ENCODE data around the gene MXI1.

The MXI1 gene

GRCh38 chr10:110233846-110234245 lies 26.4 kb downstream of the MXI1 start:
- no peak for DNase-seq (ENCODE audit: extremely low spot score)
- ChIA-PET CTCF (interaction anchor here (1.7 kb wide), 1 partner anchor 28 kb away, joined by 3 read pairs; no protein-coding TSS in a partner anchor), POLR2A (no interaction called here)
- TF ChIP-seq HDGF (IDR thresholded peaks at IDR 0.05; ENCODE audit: borderline replicate concordance) = no peak
- no peak for TF ChIP-seq SUZ12 (IDR thresholded peaks at IDR 0.05)

- CTCF ChIA-PET = no interaction called here
- TF ChIP-seq L3MBTL2 (conservative IDR thresholded peaks at IDR 0.05) (no peak), FOXK2 (IDR thresholded peaks at IDR 0.05) (no peak), LEF1 (IDR thresholded peaks at IDR 0.05; ENCODE audit: borderline replicate concordance) (no peak), FOXM1 (IDR thresholded peaks at IDR 0.05; ENCODE audit: borderline replicate concordance) (no peak), PKNOX1 (IDR thresholded peaks at IDR 0.05) (peak; percentile 57), ARNT (IDR thresholded peaks at IDR 0.05) (no peak), HDGF (IDR thresholded peaks at IDR 0.05; ENCODE audit: borderline replicate concordance) (no peak), NFRKB (IDR thresholded peaks at IDR 0.05) (no peak)
- no peak for DNase-seq (ENCODE audit: extremely low spot score)
- POLR2A ChIA-PET = no interaction called here
These were observed 30.6 kb downstream of the MXI1 start for GRCh38 chr10:110237894-110238480.

GRCh38 chr10:110239892-110240291 lies 32.5 kb downstream of the MXI1 start:
- no peak for DNase-seq (ENCODE audit: extremely low spot score)
- TF ChIP-seq ELF4 (IDR thresholded peaks at IDR 0.05) (no peak), FOXM1 (IDR thresholded peaks at IDR 0.05; ENCODE audit: borderline replicate concordance) (no peak), FOXA1 (IDR thresholded peaks at IDR 0.05) (no peak), SP1 (IDR thresholded peaks at IDR 0.05) (no peak), HDGF (IDR thresholded peaks at IDR 0.05; ENCODE audit: borderline replicate concordance) (no peak), ARNT (IDR thresholded peaks at IDR 0.05) (no peak), SUZ12 (IDR thresholded peaks at IDR 0.05) (no peak), CTBP1 (IDR thresholded peaks at IDR 0.05; ENCODE audit: borderline replicate concordance) (no peak), BHLHE40 (IDR thresholded peaks at IDR 0.05; ENCODE audit: borderline replicate concordance) (no peak), NFRKB (IDR thresholded peaks at IDR 0.05) (no peak), ZNF384 (IDR thresholded peaks at IDR 0.05) (no peak), FOXK2 (IDR thresholded peaks at IDR 0.05) (no peak), LEF1 (IDR thresholded peaks at IDR 0.05; ENCODE audit: borderline replicate concordance) (no peak), PKNOX1 (IDR thresholded peaks at IDR 0.05) (no peak), L3MBTL2 (conservative IDR thresholded peaks at IDR 0.05) (no peak), TARDBP (IDR thresholded peaks at IDR 0.05) (no peak)
- CTCF ChIA-PET = interaction anchor here (0.6 kb wide), 1 partner anchor 210 kb away, joined by 3 read pairs; no protein-coding TSS in a partner anchor
- POLR2A ChIA-PET = no interaction called here

GRCh38 chr10:110241407-110241806 lies 34.0 kb downstream of the MXI1 start:
- DNase-seq (ENCODE audit: extremely low spot score) = no peak
- ChIA-PET POLR2A (no interaction called here), CTCF (no interaction called here)
- TF ChIP-seq L3MBTL2 (conservative IDR thresholded peaks at IDR 0.05) (no peak), FOXA1 (IDR thresholded peaks at IDR 0.05) (no peak), BHLHE40 (IDR thresholded peaks at IDR 0.05; ENCODE audit: borderline replicate concordance) (no peak), FOXK2 (IDR thresholded peaks at IDR 0.05) (no peak), HDGF (IDR thresholded peaks at IDR 0.05; ENCODE audit: borderline replicate concordance) (no peak), FOXM1 (IDR thresholded peaks at IDR 0.05; ENCODE audit: borderline replicate concordance) (no peak), NFRKB (IDR thresholded peaks at IDR 0.05) (no peak), CTBP1 (IDR thresholded peaks at IDR 0.05; ENCODE audit: borderline replicate concordance) (no peak), PKNOX1 (IDR thresholded peaks at IDR 0.05) (no peak)

GRCh38 chr10:110241841-110242240 lies 34.4 kb downstream of the MXI1 start:
- TF ChIP-seq ARNT (IDR thresholded peaks at IDR 0.05) (no peak), L3MBTL2 (conservative IDR thresholded peaks at IDR 0.05) (no peak), HDGF (IDR thresholded peaks at IDR 0.05; ENCODE audit: borderline replicate concordance) (no peak), CTBP1 (IDR thresholded peaks at IDR 0.05; ENCODE audit: borderline replicate concordance) (no peak), ELF4 (IDR thresholded peaks at IDR 0.05) (no peak), NFRKB (IDR thresholded peaks at IDR 0.05) (no peak), FOXK2 (IDR thresholded peaks at IDR 0.05) (no peak), FOXM1 (IDR thresholded peaks at IDR 0.05; ENCODE audit: borderline replicate concordance) (no peak), ZNF384 (IDR thresholded peaks at IDR 0.05) (no peak), BHLHE40 (IDR thresholded peaks at IDR 0.05; ENCODE audit: borderline replicate concordance) (no peak), FOXA1 (IDR thresholded peaks at IDR 0.05) (no peak), LEF1 (IDR thresholded peaks at IDR 0.05; ENCODE audit: borderline replicate concordance) (no peak), SUZ12 (IDR thresholded peaks at IDR 0.05) (no peak), TARDBP (IDR thresholded peaks at IDR 0.05) (no peak), SP1 (IDR thresholded peaks at IDR 0.05) (no peak), PKNOX1 (IDR thresholded peaks at IDR 0.05) (no peak)
- CTCF ChIA-PET = no interaction called here
- no peak for DNase-seq (ENCODE audit: extremely low spot score)
- POLR2A ChIA-PET = no interaction called here

GRCh38 chr10:110242511-110242910 lies 35.1 kb downstream of the MXI1 start:
- POLR2A ChIA-PET = no interaction called here
- no peak for DNase-seq (ENCODE audit: extremely low spot score)
- CTCF ChIA-PET = no interaction called here
- no peak for TF ChIP-seq SUZ12 (IDR thresholded peaks at IDR 0.05)
- no peak for TF ChIP-seq FOXK2 (IDR thresholded peaks at IDR 0.05)
- TF ChIP-seq BHLHE40 (IDR thresholded peaks at IDR 0.05; ENCODE audit: borderline replicate concordance) = no peak
